H1 (cell line): ENCODE results near the gene ARHGAP15. TPM values are rescaled to one million over a fixed set of nuclear protein-coding genes. Genes with fewer than 3 reads are reported as not detected.

Experiments used
- BACH1 ChIP-seq: IDR thresholded peaks from 2 replicates; pipeline ENCODE4 v1.6.1; 2012; ENCODE audit warnings: low read length, improper control_type of control experiment
- MAFK ChIP-seq: IDR thresholded peaks from 2 replicates; pipeline ENCODE4 v1.6.1; 2012; ENCODE audit warnings: low read depth, mild to moderate bottlenecking, improper control_type of control experiment, low read length
- POLR2A ChIP-seq, 2 experiments: IDR thresholded peaks; 1 replicate in 1 of 2; 2 replicates in 1 of 2; pipeline ENCODE4 v1.6.1; 2011; ENCODE audit warnings: low read depth in 2 of 2, low read length in 2 of 2, mild to moderate bottlenecking in 2 of 2; ENCODE audit errors: control extremely low read depth in 1 of 2
- RBBP5 ChIP-seq: IDR thresholded peaks from 2 replicates; pipeline ENCODE4 v1.7.1; 2012; ENCODE audit warnings: low read depth, mild to moderate bottlenecking, inconsistent platforms, low read length, moderate library complexity, borderline replicate concordance
- TCF12 ChIP-seq: IDR thresholded peaks from 2 replicates; pipeline ENCODE4 v1.6.1; 2011; ENCODE audit warnings: low read depth, mild to moderate bottlenecking, low read length
- YY1 ChIP-seq: IDR thresholded peaks from 2 replicates; pipeline ENCODE4 v1.6.1; 2011; ENCODE audit warnings: low read depth, mild to moderate bottlenecking, low read length
- polyA plus RNA-seq, 7 experiments: library from polyadenylated mRNA; depleted of rRNA in 3 of 7; stranded (reverse) in 5 of 7; unstranded in 2 of 7; fragments of >200 nt in 5 of 7; fragments of 200-250 nt in 2 of 7; gene quantifications; 1 replicate in 5 of 7; 2 replicates in 1 of 7; 4 replicates in 1 of 7; pipeline versions ENCODE4 v1.2.1 to v1.2.3, GENCODE V29; 2011 to 2013; ENCODE audit warnings: missing spikeins in 2 of 7, mixed read lengths in 2 of 7
- total RNA-seq: library from RNA; stranded (reverse); fragmentation: NEBNext Ultra II Directional; extraction: Animal tissue kit (Norgen Biotek cat#: 25700); gene quantifications from 2 replicates; pipeline ENCODE4 v1.2.1, GENCODE V29; 2021

Gene ARHGAP15
- total and polyA plus RNA-seq, 2 of the 8 experiments (the other 6 are each of a cell fraction or from before 2014, with no cell fraction given) = not detected

- TF ChIP-seq RBBP5 (no peak), MAFK (no peak), BACH1 (no peak), TCF12 (no peak), YY1 (no peak), POLR2A (IDR thresholded peaks at IDR 0.05; ENCODE audit: control extremely low read depth in 1 of 2, low read depth in 2 of 2, low read length in 2 of 2) (no peak)
Measured at GRCh38 chr2:143698352-143698751, 569.1 kb downstream of the ARHGAP15 start (continued).
